ENCODE data around the gene PRPH2. TPM values are rescaled to one million over a fixed set of nuclear protein-coding genes. Genes with fewer than 3 reads are reported as not detected.

The PRPH2 gene
- total RNA-seq, 1 donor from 2014 or later: 0.11 TPM

GRCh38 chr6:42726026-42726425, 3.6 kb upstream of the PRPH2 start:
- Histone ChIP-seq H3K36me3 (no peaks in the 10 kb centered on the region), H3K4me3 (peak overlapping the region; percentile 53 to 70), H3K4me1 (peaks cover 0 to 5% of the 10 kb centered on the region in 2 donors), H3K27ac (peak overlapping the region in 1 of 2 donors; percentile 37), H3K9me3 (no peaks in the 10 kb centered on the region), H3K27me3 (no peaks in the 10 kb centered on the region)
- TF ChIP-seq CTCF (IDR thresholded peaks at IDR 0.05): no peak
- DNase-seq (ENCODE audit: low spot score in 2 of 2): no peak
- intact Hi-C loops (cut with DNase I): loop anchor here (1.0 to 2.0 kb wide), 3 partner anchors 31 to 153 kb away; partner anchors contain the start of gene RPL7L1

- no peak for DNase-seq (ENCODE audit: low spot score in 2 of 2)
- Histone ChIP-seq H3K4me1 (peaks cover 0 to 5% of the 10 kb centered on the region in 2 donors), H3K9me3 (no peaks in the 10 kb centered on the region), H3K36me3 (no peaks in the 10 kb centered on the region), H3K27ac (no peak overlapping the region), H3K4me3 (no peak overlapping the region), H3K27me3 (no peaks in the 10 kb centered on the region)
- intact Hi-C loops (cut with DNase I): no loop called here
- no peak for TF ChIP-seq CTCF (IDR thresholded peaks at IDR 0.05)
These were observed 2.4 kb upstream of the PRPH2 start for GRCh38 chr6:42724825-42725224.

GRCh38 chr6:42720739-42721138, 1.7 kb downstream of the PRPH2 start:
- intact Hi-C loops (cut with DNase I): no loop called here
- Histone ChIP-seq H3K4me1 (no peaks in the 10 kb centered on the region), H3K4me3 (no peak overlapping the region), H3K9me3 (no peaks in the 10 kb centered on the region), H3K27me3 (no peaks in the 10 kb centered on the region), H3K27ac (no peak overlapping the region), H3K36me3 (no peaks in the 10 kb centered on the region)
- no peak for DNase-seq (ENCODE audit: low spot score in 2 of 2)
- TF ChIP-seq CTCF (IDR thresholded peaks at IDR 0.05): no peak

GRCh38 chr6:42715871-42716270, 6.5 kb downstream of the PRPH2 start:
- Histone ChIP-seq H3K27me3 (no peaks in the 10 kb centered on the region), H3K4me1 (no peaks in the 10 kb centered on the region), H3K4me3 (no peak overlapping the region), H3K36me3 (no peaks in the 10 kb centered on the region), H3K9me3 (no peaks in the 10 kb centered on the region), H3K27ac (no peak overlapping the region)
- DNase-seq (ENCODE audit: low spot score in 2 of 2): no peak
- no peak for TF ChIP-seq CTCF (IDR thresholded peaks at IDR 0.05)
- intact Hi-C loops (cut with DNase I): no loop called here

GRCh38 chr6:42714098-42714761, 8.2 kb downstream of the PRPH2 start:
- no peak for DNase-seq (ENCODE audit: low spot score in 2 of 2)
- Histone ChIP-seq H3K36me3 (no peaks in the 10 kb centered on the region), H3K9me3 (no peaks in the 10 kb centered on the region), H3K4me1 (no peaks in the 10 kb centered on the region), H3K4me3 (no peak overlapping the region), H3K27me3 (no peaks in the 10 kb centered on the region), H3K27ac (no peak overlapping the region)
- intact Hi-C loops (cut with DNase I): no loop called here
- no peak for TF ChIP-seq CTCF (IDR thresholded peaks at IDR 0.05)
